IPS-18a (cell line): ENCODE results near the gene LY6G6D.

Experiments
- H3K27ac ChIP-seq: one replicate; pipeline ENCODE4 v1.5.1; 2013; ENCODE audit warnings: low read length
- H3K27me3 ChIP-seq: one replicate; pipeline ENCODE4 v1.6.1; 2013; ENCODE audit warnings: mild to moderate bottlenecking, low read length; ENCODE audit not compliant: control insufficient read depth, insufficient read depth
- H3K36me3 ChIP-seq: one replicate; pipeline ENCODE4 v1.6.1; 2013; ENCODE audit warnings: low read depth, low read length; ENCODE audit not compliant: control insufficient read depth
- H3K4me1 ChIP-seq: one replicate; pipeline ENCODE4 v1.6.1; 2013; ENCODE audit warnings: low read depth, low read length; ENCODE audit not compliant: control insufficient read depth
- H3K4me3 ChIP-seq: one replicate; pipeline ENCODE4 v1.5.1; 2013; ENCODE audit warnings: low read length
- H3K9ac ChIP-seq: one replicate; pipeline ENCODE4 v1.6.1; 2013; ENCODE audit warnings: mild to moderate bottlenecking, low read length, moderate library complexity
- H3K9me3 ChIP-seq: one replicate; pipeline ENCODE4 v1.6.1; 2013; ENCODE audit warnings: low read depth, low read length; ENCODE audit not compliant: control insufficient read depth

LY6G6D gene

DNA sequence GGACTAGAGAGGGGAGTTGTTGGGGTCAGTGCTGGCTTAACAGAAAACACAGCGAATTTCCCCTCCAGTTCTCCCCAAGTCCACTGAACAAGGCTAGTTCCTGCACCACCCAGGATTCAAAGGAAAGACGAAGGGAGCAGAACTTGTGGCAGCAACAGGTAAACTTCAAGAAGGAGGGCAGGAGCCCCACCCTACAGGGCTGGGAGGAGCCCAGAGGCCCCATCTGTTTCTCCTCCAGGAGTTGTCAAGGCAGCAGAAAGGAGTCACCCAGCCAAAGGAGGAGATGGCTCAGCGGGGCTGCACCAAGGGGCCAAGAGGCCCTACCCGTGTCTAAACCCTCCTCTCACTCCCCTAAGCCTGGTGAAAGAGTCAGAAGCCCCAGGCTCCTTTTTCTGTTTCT, 49.0 kb downstream of the LY6G6D start:
- Histone ChIP-seq H3K9me3 (no peaks in the 10 kb centered on the region), H3K27ac (no peak overlapping the region), H3K4me3 (no peak overlapping the region), H3K36me3 (peaks cover 3% of the 10 kb centered on the region), H3K27me3 (no peaks in the 10 kb centered on the region), H3K9ac (no peak overlapping the region), H3K4me1 (peaks cover 7% of the 10 kb centered on the region)

DNA sequence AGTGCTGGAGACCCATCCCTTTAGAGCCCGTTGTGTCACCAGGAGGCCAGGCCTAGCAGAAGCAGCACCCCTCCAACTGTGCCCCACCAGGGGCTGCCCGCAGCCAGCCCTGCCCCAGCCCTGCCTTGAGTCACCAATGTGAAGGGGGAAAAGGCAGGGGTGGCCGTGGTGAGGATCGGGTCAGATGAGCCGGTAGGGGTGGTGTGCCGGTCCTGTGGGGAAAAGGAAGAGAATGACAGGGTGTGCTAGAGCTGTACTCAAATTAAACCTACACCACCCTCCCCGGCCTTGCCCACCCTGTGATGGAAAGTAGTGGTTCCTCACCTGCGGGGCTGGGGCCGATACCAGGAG, 50.4 kb downstream of the LY6G6D start:
- no peak overlapping the region for H3K27ac ChIP-seq
- peaks cover 3% of the 10 kb centered on the region for H3K36me3 ChIP-seq
- no peak overlapping the region for H3K9ac ChIP-seq
- H3K27me3 ChIP-seq: no peaks in the 10 kb centered on the region
- H3K4me3 ChIP-seq: no peak overlapping the region
- H3K9me3 ChIP-seq: no peaks in the 10 kb centered on the region
- peaks cover 7% of the 10 kb centered on the region for H3K4me1 ChIP-seq

DNA sequence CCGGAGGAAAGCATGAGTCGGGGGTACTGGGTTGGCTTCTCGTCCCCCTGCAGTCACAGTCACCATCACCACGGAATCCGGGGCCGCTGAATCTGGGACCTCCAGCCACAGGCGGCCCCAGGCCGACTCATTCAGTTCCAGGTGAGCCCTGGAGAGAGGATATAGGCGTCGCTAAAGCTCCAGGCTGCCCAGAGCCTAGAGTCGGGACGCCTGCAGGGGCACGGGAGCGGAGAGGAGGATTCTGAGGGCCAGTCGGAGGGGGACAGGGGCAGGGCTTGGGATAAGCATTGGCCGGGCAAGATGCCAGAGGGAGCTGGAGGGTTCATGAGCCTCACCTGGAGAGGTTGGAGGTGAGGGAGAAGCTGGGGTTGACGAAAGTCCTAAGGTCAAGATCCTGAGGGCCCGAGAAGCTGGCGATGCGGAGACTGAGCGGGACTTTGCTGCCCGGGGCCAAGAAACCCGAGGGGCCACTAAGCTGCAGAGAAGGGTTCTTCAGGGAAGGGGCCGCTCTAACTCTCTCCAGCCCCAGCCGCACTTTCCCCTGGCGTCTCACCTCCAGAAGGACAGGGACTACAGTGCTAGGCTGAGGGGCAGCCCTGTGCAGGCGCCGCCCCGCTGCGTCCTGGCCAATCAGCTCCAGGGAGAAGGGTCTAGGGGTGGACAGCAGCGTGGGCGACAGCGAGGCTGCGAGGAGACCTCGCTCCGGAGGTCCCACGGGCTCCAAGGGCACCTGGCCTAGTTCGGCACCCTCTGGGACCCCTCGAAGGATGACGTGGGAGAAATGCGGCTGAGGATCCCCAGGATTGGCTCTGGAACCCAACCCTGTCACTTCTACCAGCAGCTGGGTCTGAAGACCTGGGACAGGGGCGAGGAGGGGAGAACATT, 51.0 kb downstream of the LY6G6D start:
- H3K9me3 ChIP-seq: no peaks in the 10 kb centered on the region
- H3K27ac ChIP-seq: no peak overlapping the region
- no peak overlapping the region for H3K9ac ChIP-seq
- H3K4me1 ChIP-seq: peaks cover 7% of the 10 kb centered on the region
- peak overlapping the region; percentile 32 for H3K4me3 ChIP-seq
- peaks cover 3% of the 10 kb centered on the region for H3K36me3 ChIP-seq
- H3K27me3 ChIP-seq: no peaks in the 10 kb centered on the region

DNA sequence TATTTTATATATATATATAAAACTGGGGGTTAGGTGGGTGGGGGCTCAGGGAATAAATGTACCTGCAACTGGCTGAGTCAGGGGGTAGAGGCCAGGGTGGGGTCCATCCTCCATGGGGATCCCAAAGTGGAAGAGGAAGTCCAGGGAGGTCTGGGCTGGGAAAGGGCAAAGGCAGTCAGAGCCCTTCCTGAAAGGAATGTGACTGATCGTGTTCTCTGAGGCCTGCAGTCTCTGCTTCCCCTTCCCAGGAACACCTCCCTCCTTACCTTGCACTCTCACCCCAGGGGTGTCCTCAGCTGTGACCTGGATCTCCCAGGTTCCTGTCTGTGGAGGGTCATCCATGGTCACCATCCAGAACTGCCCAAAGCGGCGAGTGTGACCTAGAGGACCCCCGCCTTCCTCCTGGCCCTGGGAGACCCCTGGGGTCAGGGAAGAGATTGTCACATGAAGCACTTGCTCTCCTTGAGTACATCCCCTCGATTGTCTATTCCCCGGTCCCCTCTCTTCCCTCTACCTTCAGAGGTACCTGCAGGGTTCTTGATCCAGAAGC, 52.0 kb downstream of the LY6G6D start:
- Histone ChIP-seq H3K27ac (no peak overlapping the region), H3K4me3 (no peak overlapping the region), H3K4me1 (peaks cover 7% of the 10 kb centered on the region), H3K27me3 (no peaks in the 10 kb centered on the region), H3K9me3 (no peaks in the 10 kb centered on the region), H3K36me3 (no peaks in the 10 kb centered on the region), H3K9ac (no peak overlapping the region)
